NCI-H2081 (cell line): Measurements from ENCODE around the gene WDR70.
"Not testable (repeated sequence)": the region's sequence is repeated elsewhere in the genome, so short reads cannot be mapped to it uniquely, and the experiment has no call there.

ENCODE experiments used
- DNase-seq, 2 experiments: peaks; one replicate each; lab custom pipeline; 2025; lab: John Stamatoyannopoulos, UW

The WDR70 gene

GRCh38 chr5:37685211-37685610, 306.1 kb downstream of the WDR70 start:
- no peak for DNase-seq

- DNase-seq = no peak
Observed at GRCh38 chr5:37685816-37686215, 306.7 kb downstream of the WDR70 start.

GRCh38 chr5:37688925-37689324, 309.8 kb downstream of the WDR70 start:
- not testable (repeated sequence) for DNase-seq

GRCh38 chr5:37694333-37694732, 315.2 kb downstream of the WDR70 start:
- DNase-seq = not testable (repeated sequence)

- DNase-seq = no peak
Observed at GRCh38 chr5:37694867-37695266, 315.7 kb downstream of the WDR70 start.

GRCh38 chr5:37695647-37696046, 316.5 kb downstream of the WDR70 start:
- no peak for DNase-seq

- DNase-seq = peak in 1 of 2 experiments; percentile 40
Observed at GRCh38 chr5:37696190-37697021, 317.3 kb downstream of the WDR70 start.

- DNase-seq = no peak
Observed at GRCh38 chr5:37701868-37702267, 322.8 kb downstream of the WDR70 start.

- peak in 1 of 2 experiments; percentile 28 for DNase-seq
Observed at GRCh38 chr5:37703841-37704241, 324.7 kb downstream of the WDR70 start.

- DNase-seq = no peak
Observed at GRCh38 chr5:37704406-37704805, 325.3 kb downstream of the WDR70 start.

- DNase-seq = no peak
Observed at GRCh38 chr5:37709020-37709419, 329.9 kb downstream of the WDR70 start.

- DNase-seq = no peak
Observed at GRCh38 chr5:37710965-37711364, 331.8 kb downstream of the WDR70 start.

- DNase-seq = no peak
Observed at GRCh38 chr5:37712750-37713149, 333.6 kb downstream of the WDR70 start.

- DNase-seq = no peak
Observed at GRCh38 chr5:37714756-37715155, 335.6 kb downstream of the WDR70 start.

- DNase-seq = no peak
Observed at GRCh38 chr5:37715361-37715760, 336.2 kb downstream of the WDR70 start.

- DNase-seq = no peak
Observed at GRCh38 chr5:37715992-37716391, 336.9 kb downstream of the WDR70 start.

- no peak for DNase-seq
Observed at GRCh38 chr5:37716405-37716804, 337.3 kb downstream of the WDR70 start.

GRCh38 chr5:37717276-37717612, 338.1 kb downstream of the WDR70 start:
- DNase-seq = no peak

- DNase-seq = peak; percentile 85 to 92
Observed at GRCh38 chr5:37717613-37718431, 338.7 kb downstream of the WDR70 start.

- DNase-seq = no peak
Observed at GRCh38 chr5:37720550-37720952, 341.4 kb downstream of the WDR70 start.

GRCh38 chr5:37721447-37721871, 342.3 kb downstream of the WDR70 start:
- DNase-seq = no peak

- no peak for DNase-seq
Observed at GRCh38 chr5:37722236-37723161, 343.4 kb downstream of the WDR70 start.
